Tibial artery (tissue), 4 donors: ENCODE results near the gene ARAP3.

ENCODE experiments used
- DNase-seq, 2 donors: peaks; one replicate each; pipeline ENCODE4 v3.0.0-alpha.2; 2019
- H3K27ac ChIP-seq, 2 donors: fragments of 200-600 bp; sonication (generic) in 1 of 2; 1 replicate in 1 of 2; 2 replicates in 1 of 2; pipeline ENCODE4 v1.5.1; 2018 to 2019; ENCODE audit warnings: mild to moderate bottlenecking in 1 of 2
- H3K27me3 ChIP-seq, 2 donors: fragments of 200-600 bp; sonication (generic) in 1 of 2; one replicate each; pipeline versions ENCODE4 v1.5.1 to v1.6.0; 2016 to 2019
- H3K36me3 ChIP-seq, 3 donors: fragments of 200-600 bp; sonication (generic) in 2 of 3; one replicate each; pipeline ENCODE4 v1.5.1; 2016 to 2019; ENCODE audit warnings: mild to moderate bottlenecking in 2 of 3
- H3K4me1 ChIP-seq, 4 donors: fragments of 200-600 bp; sonication (generic) in 2 of 4; 1 replicate in 3 of 4; 2 replicates in 1 of 4; pipeline ENCODE4 v1.5.1; 2016 to 2019
- H3K4me3 ChIP-seq, 2 donors: fragments of 200-600 bp; sonication (generic) in 1 of 2; 1 replicate in 1 of 2; 2 replicates in 1 of 2; pipeline ENCODE4 v1.5.1; 2018 to 2019; ENCODE audit warnings: mild to moderate bottlenecking in 2 of 2
- H3K9me3 ChIP-seq, 3 donors: fragments of 200-600 bp; sonication (generic) in 1 of 3; one replicate each; pipeline ENCODE4 v1.5.1; 2016 to 2019
- intact Hi-C: fragments of 100-400 bp; cut with DNase I; formaldehyde crosslinking; loops from one replicate; pipeline ENCODE4 v1.15.0; 2023; ENCODE audit warnings: low total_unique reads
- TF ChIP-seq, protein P1 (sequence below), 2 experiments: fragments of 200-600 bp in 1 of 2; fragments of 450-650 bp in 1 of 2; IDR thresholded peaks; one replicate each; pipeline ENCODE4 v1.5.1; 2017 to 2019; ENCODE audit warnings: antibody characterized with exemption in 2 of 2, mild to moderate bottlenecking in 1 of 2, moderate library complexity in 1 of 2

ARAP3 gene

DNA sequence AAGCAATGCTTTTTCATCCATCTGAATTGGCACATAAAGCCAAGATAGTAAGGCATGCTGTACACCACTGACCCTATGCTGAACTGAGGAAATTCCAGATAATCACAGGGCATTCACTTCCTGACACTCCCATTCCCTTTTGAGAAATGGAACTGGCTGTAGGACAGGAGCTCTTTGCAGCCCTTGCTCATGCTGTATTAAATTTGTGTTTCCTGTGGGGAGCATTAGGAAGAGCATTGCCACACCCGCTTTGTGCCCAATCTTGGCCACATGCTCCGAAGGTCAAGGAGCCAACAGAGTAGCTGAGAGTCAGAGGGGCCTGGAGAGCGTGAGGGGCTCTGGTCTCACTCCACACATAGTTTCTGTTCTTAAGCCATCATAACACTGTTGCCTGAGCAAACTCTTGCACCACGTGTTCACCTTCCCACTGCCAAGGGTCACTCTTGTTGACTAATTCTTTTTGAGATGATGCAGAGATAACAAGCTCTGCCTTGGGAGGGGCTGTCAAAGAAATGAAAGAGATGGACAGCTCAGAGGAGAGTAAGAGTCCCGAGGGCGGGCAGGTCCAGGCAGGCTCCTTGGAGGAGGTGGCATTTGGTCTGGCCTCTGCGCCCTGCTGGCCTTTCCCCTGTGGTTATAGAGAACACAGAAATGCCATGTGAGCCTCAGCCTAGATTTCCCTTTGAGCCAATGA is 31.7 kb upstream of the ARAP3 start:
- TF ChIP-seq, protein P1, sequence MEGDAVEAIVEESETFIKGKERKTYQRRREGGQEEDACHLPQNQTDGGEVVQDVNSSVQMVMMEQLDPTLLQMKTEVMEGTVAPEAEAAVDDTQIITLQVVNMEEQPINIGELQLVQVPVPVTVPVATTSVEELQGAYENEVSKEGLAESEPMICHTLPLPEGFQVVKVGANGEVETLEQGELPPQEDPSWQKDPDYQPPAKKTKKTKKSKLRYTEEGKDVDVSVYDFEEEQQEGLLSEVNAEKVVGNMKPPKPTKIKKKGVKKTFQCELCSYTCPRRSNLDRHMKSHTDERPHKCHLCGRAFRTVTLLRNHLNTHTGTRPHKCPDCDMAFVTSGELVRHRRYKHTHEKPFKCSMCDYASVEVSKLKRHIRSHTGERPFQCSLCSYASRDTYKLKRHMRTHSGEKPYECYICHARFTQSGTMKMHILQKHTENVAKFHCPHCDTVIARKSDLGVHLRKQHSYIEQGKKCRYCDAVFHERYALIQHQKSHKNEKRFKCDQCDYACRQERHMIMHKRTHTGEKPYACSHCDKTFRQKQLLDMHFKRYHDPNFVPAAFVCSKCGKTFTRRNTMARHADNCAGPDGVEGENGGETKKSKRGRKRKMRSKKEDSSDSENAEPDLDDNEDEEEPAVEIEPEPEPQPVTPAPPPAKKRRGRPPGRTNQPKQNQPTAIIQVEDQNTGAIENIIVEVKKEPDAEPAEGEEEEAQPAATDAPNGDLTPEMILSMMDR (IDR thresholded peaks at IDR 0.05) = no peak
- no peaks in the 10 kb centered on the region for H3K9me3 ChIP-seq
- peaks cover 0 to 16% of the 10 kb centered on the region in 2 donors for H3K27me3 ChIP-seq
- no peaks in the 10 kb centered on the region for H3K4me1 ChIP-seq
- H3K4me3 ChIP-seq = no peak overlapping the region
- no peaks in the 10 kb centered on the region for H3K36me3 ChIP-seq
- H3K27ac ChIP-seq = no peak overlapping the region
- intact Hi-C loops = no loop called here
- DNase-seq = no peak

DNA sequence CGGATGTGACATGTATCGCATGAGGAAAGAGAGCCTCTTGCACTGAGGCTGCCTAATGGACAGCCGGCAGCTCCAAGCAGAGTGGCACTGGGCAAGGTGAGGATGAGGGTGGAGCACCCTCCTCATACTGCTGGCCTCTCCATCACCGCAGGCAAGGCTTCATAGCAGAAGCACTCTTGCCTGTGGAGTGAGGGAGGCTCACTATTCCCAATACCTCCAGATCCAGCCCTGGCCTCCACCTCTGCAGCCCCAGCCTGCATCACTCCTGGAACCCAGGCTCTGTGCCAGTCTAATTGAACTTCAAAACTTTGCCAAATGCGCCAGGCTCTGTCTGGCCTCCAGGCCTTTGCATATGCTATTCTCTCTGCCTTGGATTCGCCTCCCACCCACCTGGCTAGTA is 29.7 kb upstream of the ARAP3 start:
- Histone ChIP-seq H3K36me3 (no peaks in the 10 kb centered on the region), H3K4me3 (no peak overlapping the region), H3K27me3 (peaks cover 0 to 13% of the 10 kb centered on the region in 2 donors), H3K4me1 (no peaks in the 10 kb centered on the region), H3K27ac (no peak overlapping the region), H3K9me3 (no peaks in the 10 kb centered on the region)
- TF ChIP-seq, protein P1 (IDR thresholded peaks at IDR 0.05) = no peak
- intact Hi-C loops = no loop called here
- DNase-seq = no peak

DNA sequence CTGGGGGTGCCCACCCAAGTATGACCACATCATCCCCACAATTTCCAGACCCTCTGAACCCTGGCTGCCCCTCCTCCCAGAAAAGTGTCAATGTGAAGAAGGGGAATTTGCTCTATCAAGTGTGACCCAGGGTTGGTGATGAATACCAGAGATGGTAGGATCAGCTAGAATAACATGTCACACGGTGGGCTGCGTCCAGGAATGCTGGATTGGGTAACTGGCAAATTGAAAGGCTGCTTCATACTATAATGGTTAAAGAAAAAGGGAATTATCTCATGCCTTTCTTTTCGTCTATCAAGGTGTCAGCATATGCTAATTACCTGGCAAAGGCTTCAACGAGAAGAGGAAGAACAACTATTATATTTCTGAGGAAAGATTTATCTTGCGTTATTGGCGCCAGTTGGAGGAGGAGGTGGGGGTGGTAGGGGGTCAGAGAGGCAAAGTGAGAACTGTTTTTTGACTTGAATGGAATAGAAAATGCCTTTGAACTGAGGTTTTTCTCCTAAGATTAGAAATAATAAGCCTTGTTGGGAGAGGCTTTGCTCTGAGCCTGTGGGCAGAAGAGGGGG is 27.8 kb upstream of the ARAP3 start:
- Histone ChIP-seq H3K27me3 (peaks cover 0 to 6% of the 10 kb centered on the region in 2 donors), H3K4me3 (no peak overlapping the region), H3K9me3 (no peaks in the 10 kb centered on the region), H3K27ac (no peak overlapping the region), H3K4me1 (no peaks in the 10 kb centered on the region), H3K36me3 (no peaks in the 10 kb centered on the region)
- TF ChIP-seq, protein P1 (IDR thresholded peaks at IDR 0.05) = no peak
- intact Hi-C loops = no loop called here
- no peak for DNase-seq

DNA sequence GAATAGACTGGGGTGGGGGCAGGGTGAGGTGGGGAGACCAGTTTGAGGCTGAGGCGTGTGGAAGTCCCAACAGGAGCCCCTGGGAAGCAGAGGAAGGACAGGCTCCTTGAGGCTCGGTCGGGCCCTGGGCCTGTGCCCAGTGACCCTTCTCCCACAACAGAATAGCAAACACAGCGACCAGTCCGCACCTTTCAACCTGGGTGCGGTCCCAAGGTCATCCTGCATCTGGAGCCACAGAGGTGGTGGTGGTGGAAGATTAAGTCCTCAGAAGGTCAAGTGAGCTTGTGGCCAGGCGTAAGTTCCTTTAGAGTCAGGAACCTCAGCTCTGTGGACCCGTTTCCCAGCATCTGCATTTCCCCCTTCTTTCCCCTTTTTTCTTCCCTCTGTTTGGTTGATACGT is 26.0 kb upstream of the ARAP3 start:
- H3K36me3 ChIP-seq = no peaks in the 10 kb centered on the region
- no peak for DNase-seq
- TF ChIP-seq, protein P1 (IDR thresholded peaks at IDR 0.05) = no peak
- peaks cover 0 to 6% of the 10 kb centered on the region in 2 donors for H3K27me3 ChIP-seq
- H3K9me3 ChIP-seq = no peaks in the 10 kb centered on the region
- intact Hi-C loops = no loop called here
- peaks cover 0 to 5% (median 2%) of the 10 kb centered on the region in 4 donors for H3K4me1 ChIP-seq
- no peak overlapping the region for H3K4me3 ChIP-seq
- H3K27ac ChIP-seq = no peak overlapping the region

DNA sequence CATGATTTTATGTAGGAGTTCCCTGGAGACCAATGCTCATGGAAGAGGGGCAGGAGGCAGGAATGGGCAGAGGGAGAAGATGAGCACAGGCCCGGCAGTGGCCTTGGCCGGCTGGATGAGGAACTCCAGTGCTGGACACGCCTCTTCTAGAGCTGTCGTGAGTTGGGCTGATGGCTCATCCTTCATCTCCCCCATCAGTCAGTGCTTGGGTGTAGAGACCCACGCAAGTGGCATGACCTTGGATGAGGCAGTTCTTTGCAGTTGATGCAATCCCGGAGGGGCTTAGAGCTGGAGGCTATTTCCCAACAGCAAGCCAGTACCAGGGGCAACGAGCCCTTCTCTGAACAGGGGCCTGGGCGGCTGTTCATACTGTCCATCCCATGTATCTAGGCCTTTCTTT is 25.5 kb upstream of the ARAP3 start:
- H3K4me3 ChIP-seq = no peak overlapping the region
- H3K27me3 ChIP-seq = peaks cover 0 to 9% of the 10 kb centered on the region in 2 donors
- TF ChIP-seq, protein P1 (IDR thresholded peaks at IDR 0.05) = no peak
- no peaks in the 10 kb centered on the region for H3K9me3 ChIP-seq
- H3K4me1 ChIP-seq = peaks cover 0 to 10% (median 6%) of the 10 kb centered on the region in 4 donors
- intact Hi-C loops = no loop called here
- H3K36me3 ChIP-seq = no peaks in the 10 kb centered on the region
- DNase-seq = no peak
- no peak overlapping the region for H3K27ac ChIP-seq
